NCI-H1694 treated with DMSO at 0.1 percent for 48 hours (cell line): ENCODE measurements around the gene MINDY4.

Source experiments
- DNase-seq: peaks from one replicate; lab custom pipeline; 2025; lab: John Stamatoyannopoulos, UW

Gene MINDY4

DNA sequence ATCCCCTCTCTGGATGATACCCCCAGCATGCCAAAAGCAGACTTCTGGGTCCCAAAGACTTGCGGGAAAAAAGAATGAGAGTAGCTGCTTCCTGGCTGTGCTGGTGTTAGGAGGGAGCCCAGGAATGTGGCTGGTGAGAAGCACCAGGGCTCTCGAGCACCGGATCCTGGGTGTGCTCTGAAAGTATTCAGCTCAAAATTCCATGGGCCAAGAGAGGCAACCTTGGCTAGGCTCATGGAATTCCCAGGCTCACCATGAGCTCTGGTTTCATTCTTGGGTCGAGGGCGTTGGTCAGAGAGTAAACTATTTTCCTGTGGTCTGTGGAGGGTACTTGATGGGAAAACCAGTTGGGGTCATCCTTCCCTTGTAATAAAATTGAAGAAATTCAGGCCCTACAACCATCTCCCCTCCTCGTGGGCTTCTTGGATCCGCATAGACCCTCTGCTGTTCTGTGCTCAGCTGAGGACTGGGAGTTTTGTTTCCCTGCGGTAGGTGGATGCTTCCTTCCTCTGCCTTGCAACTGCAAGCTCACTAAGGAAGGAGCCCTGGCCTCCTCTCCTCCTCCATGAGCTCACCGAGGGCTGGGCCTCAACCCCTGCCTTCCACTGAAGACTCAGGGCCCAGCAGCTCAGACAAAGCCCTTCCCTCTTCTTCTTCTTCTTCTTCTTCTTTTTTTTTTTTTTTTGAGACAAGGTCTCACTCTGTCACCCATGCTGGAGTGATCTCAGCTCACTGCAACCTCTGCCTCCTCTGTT, 106.0 kb downstream of the MINDY4 start:
- DNase-seq = no peak

DNA sequence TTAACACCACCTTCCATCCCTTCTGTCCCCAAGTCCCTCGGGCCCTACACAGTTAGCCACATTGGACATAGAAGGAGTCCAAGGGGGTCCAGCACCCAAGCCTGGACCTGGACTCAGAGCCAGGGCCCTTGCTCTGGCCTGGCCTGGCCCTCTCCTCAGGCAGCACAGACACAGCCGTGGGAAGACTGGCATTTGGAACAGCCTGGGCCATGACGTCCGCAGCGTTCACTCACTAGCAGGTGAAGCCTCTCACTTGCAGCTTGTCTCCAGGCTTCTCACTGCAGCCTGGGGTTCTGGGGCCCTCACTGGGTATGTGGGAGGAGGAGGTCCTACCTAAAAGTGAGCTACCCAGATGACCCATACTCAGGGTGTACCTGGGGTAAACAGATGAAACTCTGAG, 106.8 kb downstream of the MINDY4 start:
- DNase-seq = no peak

DNA sequence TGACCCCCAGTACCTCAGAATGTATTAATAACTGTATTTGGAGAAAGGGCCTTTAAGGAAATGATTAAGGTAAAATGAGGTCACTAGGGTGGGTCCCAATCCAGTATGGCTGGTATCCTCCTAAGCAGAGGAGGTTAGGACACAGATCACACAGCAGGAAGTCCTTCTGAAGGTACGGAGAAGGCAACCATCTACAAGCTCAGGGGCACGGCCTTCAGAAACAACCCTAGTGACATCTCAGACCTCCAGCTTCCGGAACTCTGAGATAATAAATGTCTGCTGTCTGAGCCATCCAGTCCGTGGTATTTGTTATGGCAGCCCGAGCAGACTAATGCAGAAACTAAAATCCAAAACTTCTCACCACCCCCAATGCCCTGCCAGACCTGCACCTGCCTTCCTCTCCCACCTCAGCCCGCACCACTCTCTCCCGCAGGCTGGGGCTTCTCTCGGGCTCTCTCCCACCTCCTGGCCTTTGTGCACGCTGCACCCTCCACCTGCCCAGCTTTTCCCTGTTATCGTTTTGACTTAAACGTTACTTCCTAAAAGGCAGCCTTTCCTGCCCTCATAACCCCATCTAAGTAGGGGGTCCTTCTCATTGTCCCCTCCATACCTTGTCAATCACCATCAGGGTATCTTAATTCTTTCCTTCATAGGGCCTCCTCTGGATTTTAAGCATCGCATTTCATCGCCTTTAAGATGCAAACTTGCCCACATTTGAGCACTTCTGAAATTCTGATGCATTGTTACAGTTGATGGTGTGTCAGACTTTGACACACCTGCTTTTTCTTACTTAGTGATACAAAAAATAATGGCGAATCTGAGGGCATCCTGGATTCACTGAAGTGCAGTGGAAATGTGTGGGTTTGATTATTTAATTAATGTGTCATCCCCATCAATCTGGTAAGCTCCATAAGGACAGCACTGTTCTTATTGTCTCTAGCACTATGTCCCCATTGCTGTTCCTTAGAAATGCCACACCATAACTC, 108.2 kb downstream of the MINDY4 start:
- DNase-seq = no peak

DNA sequence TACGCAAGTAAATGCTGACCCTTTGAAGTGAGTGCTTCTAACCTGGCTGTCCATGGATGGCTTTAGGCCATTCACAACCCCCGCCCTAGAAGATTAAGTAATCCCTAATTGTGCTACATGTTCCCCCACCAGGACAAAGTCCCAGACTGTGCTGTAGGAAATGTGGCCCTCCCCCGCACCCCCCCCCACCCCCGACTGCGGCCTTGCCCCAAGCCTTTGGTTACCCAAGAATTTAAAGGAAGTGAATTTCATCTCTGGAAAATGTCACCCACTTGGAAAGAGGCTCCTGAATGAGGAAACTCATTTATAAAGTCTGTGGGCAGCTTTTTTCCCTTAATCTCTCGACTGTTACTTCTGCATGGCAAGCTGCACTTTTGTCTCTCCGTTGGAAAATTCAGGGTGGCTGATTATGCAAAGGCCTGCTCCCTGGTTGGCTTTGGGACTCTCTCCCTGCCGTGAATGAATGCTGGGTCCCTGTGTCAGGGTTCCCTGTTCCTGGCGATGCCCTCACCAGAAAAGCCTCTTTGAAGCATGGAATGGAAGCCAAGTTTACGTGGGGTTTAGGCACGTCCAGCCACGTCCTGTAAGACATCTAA, 109.0 kb downstream of the MINDY4 start:
- no peak for DNase-seq

DNA sequence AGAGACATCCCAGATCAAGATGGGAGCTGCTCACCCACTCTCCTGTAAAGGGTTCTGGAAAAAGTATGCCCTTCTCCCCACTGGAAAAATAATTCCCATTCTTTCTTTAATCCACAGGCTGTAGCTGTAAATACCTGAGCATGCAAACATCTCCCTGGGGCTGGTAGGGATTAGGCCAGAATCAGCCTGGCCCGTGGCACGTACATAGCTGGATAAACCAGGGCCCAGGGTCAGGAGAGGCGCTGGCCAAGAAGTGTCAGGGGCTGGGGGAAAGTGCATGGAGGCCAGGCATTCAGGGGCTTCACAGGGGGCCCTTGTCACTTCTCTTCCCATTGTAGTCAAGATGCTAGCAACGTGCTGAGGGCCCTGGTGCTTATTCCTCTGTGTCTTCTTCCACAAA, 109.7 kb downstream of the MINDY4 start:
- no peak for DNase-seq

DNA sequence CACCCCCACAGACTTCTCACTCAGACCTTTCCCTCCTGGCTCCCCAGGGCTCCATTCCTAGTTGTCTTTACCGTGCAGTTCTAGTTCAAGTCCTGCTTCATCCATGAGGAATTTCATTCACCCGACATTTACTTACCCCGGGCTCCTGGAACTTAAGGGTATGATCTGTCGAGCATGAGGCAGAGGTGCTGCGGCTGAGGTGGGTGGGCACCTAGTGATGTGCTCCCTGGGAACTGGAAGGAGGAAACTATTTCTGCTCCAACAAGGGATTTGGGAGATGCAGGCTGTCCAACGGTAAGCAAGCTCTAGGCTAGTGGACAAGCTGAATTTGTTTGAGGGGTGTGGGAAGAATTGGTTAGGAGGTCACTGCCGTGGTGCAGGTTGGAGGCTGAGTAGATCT, 110.2 kb downstream of the MINDY4 start:
- no peak for DNase-seq

DNA sequence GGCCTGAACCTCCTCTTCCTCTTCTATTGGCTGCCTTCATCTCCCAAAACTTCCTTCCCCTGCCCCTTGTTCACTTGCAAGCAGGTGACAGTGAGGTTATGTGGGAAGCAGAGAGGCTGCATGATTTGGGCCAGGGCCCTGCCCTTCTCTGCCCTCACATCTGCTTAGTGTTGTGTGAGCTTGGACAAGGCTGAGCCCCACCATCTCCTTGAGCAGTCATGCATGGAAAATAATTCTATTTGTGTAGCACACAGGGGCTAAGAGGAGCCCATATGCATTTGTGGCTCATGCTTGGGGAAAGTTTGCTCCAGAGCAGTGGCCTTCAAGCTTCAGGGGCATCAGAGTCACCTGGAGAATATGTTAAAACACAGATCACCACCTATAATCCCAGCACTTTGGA, 113.7 kb downstream of the MINDY4 start:
- no peak for DNase-seq

DNA sequence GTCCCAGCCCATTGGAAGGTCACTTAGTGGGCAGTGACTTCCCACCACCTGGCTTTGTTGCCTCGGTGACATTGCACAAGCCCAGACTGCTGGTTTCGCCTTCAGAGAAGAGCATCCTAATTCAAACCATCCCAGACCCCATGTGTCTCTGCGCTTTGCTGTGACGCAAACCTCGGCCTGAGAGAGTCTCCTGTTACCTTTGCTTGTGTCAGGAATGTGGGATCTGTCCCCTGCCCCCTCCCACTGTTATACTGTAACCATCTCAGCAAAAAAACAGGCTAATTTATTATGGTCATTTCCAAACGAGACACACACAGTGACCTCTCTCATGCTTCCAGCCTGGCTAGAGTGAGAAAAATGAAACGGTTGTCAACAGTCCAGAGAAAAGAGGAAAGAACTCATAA, 115.4 kb downstream of the MINDY4 start:
- DNase-seq = no peak

DNA sequence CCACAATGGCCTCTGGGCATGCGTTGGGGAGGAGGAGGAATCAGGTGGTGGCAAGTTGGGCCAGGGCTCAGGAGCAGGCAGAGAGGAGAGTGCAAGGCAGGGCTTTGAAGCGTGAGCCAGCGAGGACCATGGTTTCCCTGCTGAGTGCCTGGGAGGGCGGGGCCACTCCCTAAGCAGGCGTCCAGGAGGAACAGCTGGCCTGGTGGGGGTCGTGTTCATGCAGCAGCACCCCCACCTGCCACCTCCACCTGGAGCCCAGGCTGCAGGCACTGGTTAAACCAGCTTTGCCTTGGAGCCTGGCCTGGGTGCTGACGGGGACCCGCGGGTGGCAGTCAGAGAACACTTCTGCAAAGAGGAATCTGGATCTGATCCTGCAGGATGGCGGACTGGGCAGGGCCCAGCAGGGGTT, 116.3 kb downstream of the MINDY4 start:
- peak; percentile 84 for DNase-seq

DNA sequence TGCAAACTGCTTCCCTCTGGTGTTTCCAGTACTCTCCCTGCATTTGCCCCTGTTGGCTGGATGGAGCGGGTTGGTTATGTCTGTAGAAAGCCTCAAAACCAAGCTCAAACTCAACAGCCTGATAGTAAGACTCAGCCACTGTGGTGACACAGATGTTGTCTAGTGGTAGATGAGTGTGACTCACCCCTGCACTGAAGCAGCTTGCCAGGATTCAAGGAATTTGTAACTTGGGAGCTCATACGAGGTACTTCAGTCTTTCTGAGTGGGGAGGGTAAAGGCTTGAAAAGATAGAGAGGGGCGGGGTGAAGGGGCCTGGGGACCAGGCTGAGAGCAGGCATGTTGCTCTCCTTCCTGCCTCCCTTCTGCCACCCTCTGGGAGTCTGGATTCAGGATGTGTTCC, 117.5 kb downstream of the MINDY4 start:
- peak; percentile 53 for DNase-seq

DNA sequence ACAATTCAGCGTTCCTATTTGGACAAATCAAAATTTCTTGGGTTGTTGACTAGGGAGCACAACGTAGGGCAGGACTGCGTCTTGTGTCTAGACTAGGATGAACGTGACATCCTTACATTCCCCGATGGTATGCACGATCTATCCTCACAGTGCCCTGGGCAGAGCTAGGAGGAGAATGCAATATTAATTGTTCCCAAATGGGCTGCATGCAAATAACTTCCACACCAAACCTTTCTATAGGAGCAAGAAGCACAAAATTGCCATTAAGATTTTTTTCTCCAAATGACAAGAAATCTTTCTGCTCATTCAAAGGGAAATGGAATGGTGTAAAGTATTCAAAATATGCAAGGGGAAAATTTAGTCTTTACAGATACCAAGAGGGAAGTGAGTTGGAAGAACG, 119.0 kb downstream of the MINDY4 start:
- no peak for DNase-seq

DNA sequence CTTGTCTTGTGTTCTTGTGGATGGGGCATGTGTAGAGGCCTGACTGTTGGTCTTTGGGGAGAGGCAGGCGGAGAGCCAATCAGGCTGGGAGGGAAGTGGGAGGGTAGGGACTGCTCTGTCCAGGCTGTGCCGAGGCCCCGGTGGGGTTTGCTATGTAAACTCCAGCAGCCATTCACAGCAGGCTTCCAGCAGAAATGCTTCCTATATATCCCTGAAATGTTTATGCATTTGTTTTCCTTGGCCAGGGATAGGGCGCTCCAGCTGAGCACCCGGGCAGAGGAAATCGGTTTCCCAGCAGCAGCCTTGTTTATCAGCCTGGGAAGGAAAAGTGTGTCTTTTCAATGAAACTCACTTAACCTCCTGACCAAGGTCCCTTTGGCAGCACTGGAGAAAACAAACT, 122.1 kb downstream of the MINDY4 start:
- no peak for DNase-seq

DNA sequence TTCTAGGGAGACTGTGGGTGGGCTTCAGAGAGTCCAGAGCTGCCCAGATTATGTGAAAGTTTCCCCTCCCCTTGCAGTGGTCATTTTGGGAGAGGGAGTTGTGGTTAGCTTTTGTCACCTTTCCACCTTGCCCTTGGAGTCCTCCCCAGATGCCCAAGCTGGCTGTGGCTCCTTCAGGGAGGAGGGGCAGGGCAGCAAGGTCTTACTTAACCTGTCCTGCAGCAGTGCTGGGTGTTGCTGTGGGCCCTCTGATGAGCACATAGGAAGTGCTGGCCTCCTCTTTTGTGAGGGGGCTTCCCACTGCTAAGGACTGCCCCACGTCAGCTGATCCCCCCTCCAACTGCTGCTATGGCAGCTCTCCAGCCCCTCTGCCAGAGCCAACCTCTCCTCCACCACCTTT, 122.8 kb downstream of the MINDY4 start:
- no peak for DNase-seq

DNA sequence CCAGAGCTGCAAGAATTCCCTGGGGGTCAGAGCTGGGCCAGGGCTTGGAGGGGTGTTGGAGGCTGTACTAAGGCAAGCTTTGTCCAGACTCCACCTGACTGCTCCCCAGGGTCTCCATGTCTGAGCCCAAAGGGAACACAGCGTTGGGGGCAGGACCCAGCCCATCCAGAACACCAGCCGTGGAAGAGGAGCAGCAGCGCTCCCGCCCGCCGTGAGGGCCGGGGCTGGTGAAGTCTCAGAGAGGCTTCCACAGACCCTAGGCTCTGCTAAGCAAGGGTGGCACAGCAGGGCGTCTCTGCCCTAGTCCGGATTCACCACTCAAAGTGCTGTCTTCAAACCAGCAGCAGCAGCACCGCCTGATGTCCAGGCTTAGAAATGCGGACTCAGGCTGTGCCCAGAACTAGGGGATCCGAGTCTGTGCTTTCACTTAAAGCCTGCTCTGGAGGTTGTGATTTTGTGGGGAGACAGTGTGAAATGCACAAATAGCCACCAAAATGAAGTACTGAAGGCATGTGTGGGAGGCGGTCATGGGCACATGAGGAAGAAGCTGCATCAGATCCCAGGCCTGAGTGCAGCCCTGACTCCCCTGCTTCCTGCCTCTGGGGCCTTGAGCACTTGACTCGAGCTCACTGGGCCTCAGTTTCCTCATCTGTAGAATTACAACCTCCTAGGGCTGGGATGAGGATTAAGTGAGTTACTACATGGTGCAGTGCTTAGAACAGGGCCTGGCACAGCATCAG, 123.8 kb downstream of the MINDY4 start:
- peak; percentile 37 for DNase-seq

DNA sequence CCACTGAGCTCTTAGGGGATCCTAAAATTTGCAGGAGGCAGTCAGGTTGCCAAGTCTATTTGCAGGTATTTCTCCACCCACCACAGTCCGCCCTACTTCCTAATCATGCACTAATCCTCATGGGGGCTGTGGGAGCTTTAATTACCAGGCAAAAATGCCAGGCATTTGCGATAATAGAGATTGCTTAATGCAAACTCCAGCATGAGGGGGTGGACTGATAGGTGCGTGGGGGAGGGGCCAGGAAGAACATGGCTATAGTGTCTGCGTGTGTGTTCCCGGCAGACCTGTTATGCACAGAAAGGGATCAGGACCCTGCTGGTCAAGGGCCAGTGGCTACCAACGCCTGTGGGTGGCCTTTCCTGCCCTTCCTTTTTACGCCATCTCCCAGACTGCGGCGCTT, 124.8 kb downstream of the MINDY4 start:
- no peak for DNase-seq

DNA sequence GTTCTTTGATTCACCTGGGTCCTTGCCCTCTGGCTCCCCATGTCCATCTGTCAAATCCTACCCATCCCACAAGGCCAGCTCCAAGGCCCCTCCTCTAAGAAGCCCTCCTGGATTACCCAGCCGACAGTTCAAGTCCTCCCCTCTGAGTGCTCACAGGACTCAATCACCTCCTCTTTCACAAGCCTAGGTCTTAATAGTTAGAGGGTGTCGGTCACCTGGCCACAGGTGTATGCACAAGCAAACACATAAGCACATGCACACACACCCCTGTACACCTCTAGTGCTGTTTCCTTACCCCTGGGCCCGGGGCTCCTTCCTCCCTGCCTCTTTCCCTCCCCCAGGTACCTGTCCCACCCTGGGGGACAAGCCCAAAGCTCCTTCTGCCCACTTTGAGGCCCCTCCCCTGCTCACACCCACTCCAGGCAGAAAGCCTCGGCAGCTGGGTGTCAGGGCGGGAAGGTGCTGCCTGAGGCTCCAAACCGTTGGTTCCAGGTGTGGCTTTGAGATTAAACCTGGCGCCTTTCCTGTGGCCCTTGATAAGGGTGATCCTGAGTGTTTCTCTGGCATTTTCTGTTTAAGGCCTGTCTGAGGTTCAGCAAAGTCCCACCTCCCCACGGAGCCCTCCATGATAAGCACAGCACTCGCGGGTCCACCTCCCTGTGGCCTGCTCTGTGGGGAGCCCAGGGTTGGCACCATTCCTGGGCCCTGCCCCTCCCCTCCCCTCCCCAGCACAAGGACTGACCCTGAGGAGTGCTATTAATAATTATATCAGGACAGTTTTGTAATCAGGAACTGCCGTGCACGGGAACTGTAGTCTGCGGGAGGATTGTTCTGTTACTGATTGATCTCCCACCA, 125.8 kb downstream of the MINDY4 start:
- no peak for DNase-seq

DNA sequence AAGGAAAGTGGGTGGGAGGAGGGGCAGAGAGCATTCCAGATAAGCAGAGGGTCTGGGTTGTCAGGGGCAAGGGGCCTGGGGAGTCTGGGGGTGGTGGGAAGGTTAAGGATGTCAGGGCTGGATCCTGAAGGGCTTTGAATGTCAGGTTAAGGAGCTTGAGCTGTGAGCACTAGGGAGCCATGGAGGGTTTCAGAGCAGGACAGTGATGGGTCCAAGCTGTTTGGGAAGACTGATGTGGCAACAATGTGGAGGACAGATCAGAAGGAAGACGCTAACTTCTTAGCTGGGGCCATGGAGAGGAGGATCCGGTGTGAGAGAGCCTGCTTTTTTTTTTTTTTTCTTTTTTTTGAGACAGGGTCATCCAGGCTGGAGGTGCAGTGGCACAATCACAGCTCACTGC, 126.6 kb downstream of the MINDY4 start:
- DNase-seq = no peak

DNA sequence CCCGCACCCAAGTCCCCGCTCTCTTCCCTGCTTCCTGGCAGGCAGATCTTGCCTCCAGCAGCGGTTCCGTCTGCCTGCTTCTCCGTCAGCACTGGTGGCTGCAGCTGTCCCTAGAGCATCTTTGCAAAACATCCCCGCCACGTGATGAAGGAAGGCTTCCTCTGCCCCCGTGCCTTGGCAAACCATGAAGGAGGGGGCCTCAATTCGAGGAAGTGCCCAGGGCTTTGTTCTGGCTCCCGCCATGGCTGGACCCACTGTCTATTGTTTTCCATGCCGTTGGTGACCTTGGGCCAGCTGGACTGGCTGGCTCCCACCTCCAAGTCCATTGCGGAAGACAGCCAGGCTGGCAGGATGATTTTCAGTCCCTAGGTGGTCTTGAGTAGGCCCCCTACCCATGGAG, 127.2 kb downstream of the MINDY4 start:
- DNase-seq = no peak

DNA sequence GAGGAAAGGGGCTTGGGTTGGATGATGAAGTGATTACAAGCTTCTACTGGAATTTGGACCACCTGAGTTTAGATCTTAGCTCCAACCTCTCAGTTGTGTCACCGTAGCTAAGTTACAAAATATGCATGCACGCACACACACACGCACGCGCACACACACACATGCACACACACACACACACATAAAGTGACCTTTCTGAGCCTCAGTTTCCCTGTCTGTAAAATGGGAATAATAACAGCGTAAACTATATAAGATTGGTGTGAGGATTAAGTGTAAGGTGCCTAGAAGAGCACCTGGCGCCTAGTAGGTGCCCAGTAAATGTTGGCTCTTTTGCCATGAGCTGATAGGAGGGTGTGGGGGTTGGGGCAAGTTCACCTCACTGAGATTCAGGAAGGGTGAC, 127.8 kb downstream of the MINDY4 start:
- no peak for DNase-seq

DNA sequence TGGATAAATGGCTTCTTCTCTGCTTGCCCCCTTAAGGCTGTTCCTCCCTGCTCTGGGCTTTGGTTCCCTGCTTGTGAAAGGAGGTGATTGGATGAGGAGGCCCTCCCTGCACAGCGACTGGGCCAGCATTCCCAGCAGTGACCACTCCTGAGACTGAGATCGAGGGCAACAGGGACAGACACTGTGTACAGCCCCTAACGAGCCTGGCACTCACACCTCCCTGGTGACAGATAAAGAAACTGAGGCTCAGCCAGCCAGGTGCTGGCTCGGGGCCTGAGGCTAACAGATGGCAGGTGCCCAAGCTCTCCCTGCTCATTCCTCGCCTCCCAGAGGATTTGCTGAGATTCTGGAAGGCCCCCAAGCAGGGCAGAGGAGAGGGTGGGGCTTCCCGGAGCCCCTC, 128.4 kb downstream of the MINDY4 start:
- DNase-seq = no peak

DNA sequence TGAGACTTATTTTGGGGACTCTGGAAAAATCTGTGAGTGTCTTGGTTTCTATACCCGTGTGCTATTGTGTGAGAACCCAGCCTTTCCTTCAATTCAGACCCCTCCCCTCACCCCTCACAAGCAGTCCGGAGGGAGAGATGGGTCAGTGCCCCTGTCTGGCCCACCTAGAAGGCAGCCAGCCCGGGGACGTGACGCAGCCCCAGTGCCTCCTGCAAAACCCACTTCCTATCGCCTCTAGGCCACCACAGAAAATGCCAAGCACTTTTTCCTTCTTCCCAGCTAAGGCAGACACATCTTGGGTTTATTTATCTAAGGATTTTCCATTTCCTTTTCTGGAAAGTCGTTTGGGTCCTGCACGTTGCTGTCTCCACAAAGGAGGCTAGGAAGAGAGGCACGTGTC, 128.8 kb downstream of the MINDY4 start:
- no peak for DNase-seq
